Measurements from ENCODE around the gene RBBP8NL. TPM values are rescaled to one million over a fixed set of nuclear protein-coding genes. Genes with fewer than 3 reads are reported as not detected.

Gene RBBP8NL
- total RNA-seq, 2 donors from 2014 or later, result not detected

DNA sequence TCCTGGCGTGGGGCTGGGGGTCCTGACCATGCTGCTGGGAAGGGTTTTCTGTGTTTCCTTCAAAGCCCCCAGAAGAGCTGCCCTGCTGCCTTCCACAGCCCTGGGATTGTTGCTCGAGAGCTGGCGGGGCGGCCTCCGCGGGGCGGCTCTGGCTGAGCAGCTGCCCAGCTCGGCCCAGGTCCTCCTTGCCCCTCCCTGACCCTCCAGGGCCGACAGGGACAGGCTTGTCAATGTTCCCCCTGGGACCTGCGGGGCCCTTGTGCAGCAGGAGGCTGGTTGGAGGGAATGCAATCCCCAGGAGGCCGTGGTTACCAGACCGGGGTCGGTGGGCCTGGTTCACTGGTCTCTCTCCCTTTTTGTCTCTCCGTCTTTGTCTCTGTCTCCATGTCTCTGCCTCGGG is 28.6 kb upstream of the RBBP8NL start:
- TF ChIP-seq CTCF (IDR thresholded peaks at IDR 0.05), result no peak

DNA sequence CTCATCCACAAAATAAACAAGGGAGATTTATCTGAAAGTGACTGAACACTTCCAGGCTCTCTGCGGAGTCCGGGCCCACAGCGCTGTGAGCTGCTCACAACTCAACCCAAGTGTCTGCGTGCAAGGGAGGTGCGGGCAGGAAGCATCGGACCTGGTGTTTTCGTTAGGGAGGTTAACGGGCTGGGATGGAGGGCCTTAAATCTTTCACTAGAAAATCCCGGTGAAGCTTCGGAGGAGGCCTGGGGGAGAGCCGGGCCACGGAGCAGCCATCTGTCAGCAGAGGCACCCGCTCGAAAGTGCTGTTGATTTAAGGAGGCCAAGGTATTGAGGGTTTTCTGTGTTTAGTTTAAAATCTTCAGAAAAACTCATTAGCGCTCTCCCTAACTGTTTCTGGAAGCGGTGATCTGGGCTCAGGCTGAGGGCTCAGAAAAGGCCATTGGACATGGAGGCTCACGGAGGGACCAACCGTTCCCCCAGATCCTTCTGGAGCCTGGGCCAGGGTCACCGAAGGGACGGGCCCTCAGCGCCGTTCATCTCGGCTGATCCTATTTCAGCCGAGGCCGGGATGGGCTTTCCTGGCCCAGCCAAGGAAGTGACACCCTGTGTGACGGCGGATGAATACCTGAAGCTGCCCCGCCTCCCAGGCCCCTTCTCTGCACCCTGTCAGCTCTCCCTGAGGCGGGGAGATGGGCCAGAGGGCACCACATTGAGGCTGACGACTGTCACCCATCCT is 27.7 kb upstream of the RBBP8NL start:
- no peaks in the 10 kb centered on the region for H3K27me3 ChIP-seq
- no peak for DNase-seq (ENCODE audit: low spot score)
- no peak for TF ChIP-seq CTCF (IDR thresholded peaks at IDR 0.05)
- no peak overlapping the region for H3K4me3 ChIP-seq
- H3K4me1 ChIP-seq, result no peaks in the 10 kb centered on the region
- no peaks in the 10 kb centered on the region for H3K9me3 ChIP-seq
- H3K27ac ChIP-seq, result no peak overlapping the region
- no peaks in the 10 kb centered on the region for H3K36me3 ChIP-seq

More for the DNA sequence above, 28.6 kb upstream of the RBBP8NL start:
- Histone ChIP-seq H3K27me3 (no peaks in the 10 kb centered on the region), H3K4me1 (no peaks in the 10 kb centered on the region), H3K4me3 (no peak overlapping the region), H3K9me3 (no peaks in the 10 kb centered on the region), H3K27ac (no peak overlapping the region), H3K36me3 (no peaks in the 10 kb centered on the region)
- no peak for DNase-seq (ENCODE audit: low spot score)

DNA sequence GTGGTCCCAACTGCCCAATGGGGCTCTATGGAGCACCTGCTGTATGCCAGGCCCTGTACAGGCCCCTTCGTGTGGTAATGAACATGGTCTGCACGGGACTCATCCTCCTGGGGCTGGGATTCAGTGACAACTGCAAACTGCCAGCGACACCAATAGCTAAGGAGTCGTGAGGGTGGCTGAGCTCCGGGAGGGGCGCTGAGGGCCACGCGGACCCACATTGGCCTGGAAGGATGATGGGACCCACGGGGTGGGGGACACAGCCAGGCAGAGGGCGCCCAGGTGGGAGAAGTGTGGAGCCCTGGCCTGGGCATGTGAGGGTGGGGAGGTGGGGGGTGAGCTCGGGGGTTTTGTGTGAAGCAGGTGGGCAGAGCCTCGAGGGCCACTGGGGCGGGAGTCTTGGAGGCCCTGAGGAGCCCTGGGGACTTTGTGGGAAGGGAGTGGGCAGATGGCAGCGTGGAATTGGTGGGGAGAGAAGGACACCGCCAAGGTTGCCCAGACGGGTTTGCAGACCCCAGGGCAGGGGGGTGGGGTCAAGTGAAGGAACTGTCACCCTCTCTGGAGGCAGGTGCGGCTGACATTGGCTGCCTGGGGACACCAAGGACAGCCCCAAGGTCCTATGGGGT is 26.0 kb upstream of the RBBP8NL start:
- H3K9me3 ChIP-seq, result no peaks in the 10 kb centered on the region
- H3K4me3 ChIP-seq, result no peak overlapping the region
- TF ChIP-seq CTCF (IDR thresholded peaks at IDR 0.05), result no peak
- H3K36me3 ChIP-seq, result no peaks in the 10 kb centered on the region
- H3K27ac ChIP-seq, result no peak overlapping the region
- DNase-seq (ENCODE audit: low spot score), result no peak
- H3K27me3 ChIP-seq, result no peaks in the 10 kb centered on the region
- H3K4me1 ChIP-seq, result no peaks in the 10 kb centered on the region

DNA sequence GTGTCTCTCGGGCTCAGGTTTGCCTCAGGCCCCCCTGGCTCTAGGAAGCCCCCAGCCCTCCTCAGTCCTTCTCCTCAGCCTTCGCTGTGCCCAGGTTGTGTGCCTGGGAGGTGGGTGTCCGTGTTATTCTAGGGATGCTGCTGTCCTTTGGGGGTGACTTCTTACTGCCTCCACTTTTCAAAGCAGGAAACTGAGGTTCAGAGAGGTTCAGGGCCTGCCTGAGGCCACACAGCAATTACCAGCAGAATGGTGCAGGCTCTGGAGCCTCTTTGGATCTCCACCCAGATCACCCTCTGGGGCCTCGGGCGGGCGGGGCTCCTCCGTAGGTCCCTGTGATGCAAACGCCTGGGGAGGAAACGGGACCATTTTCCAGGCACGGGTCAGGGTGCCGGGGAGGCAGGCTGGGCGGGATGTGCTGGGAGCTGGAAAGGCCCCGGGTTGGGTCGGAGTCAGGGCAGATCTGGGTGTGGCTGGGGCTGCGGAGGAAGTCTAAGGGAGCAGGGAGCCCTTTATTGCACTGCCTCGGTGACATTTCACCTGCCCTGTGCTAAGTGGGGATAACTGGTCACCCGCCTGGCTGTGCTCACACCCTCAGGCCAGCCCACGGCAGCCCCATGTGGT is 25.2 kb upstream of the RBBP8NL start:
- no peak for DNase-seq (ENCODE audit: low spot score)
- Histone ChIP-seq H3K27me3 (no peaks in the 10 kb centered on the region), H3K36me3 (no peaks in the 10 kb centered on the region)

DNA sequence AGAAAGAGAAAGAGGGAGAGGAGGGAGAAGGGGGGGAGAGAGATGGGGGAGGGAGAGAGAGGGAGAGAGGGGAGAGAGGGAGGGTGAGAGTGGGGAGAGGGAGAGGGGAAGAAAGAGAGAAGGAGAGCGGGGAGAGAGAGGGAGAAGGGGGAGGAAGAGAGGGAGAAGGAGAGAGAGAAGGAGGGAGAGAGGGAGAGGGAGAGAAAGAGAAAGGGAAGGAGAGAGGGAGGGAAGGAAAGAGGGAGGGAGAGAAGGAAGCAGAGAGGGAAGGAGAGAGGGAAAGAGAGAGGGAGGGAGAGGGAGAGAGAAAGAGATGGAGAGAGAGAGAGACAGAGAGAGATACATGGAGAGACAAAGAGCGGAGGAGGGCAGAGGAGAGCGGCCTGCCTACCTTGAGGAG is 24.6 kb upstream of the RBBP8NL start:
- no peaks in the 10 kb centered on the region for H3K27me3 ChIP-seq
- H3K27ac ChIP-seq, result no peak overlapping the region
- H3K4me1 ChIP-seq, result no peaks in the 10 kb centered on the region
- TF ChIP-seq CTCF (IDR thresholded peaks at IDR 0.05), result no peak
- DNase-seq (ENCODE audit: low spot score), result no peak
- H3K9me3 ChIP-seq, result no peaks in the 10 kb centered on the region
- H3K36me3 ChIP-seq, result no peaks in the 10 kb centered on the region
- H3K4me3 ChIP-seq, result no peak overlapping the region

More for the DNA sequence above, 25.2 kb upstream of the RBBP8NL start:
- H3K9me3 ChIP-seq, result no peaks in the 10 kb centered on the region
- H3K4me3 ChIP-seq, result no peak overlapping the region
- no peak overlapping the region for H3K27ac ChIP-seq
- TF ChIP-seq CTCF (IDR thresholded peaks at IDR 0.05), result no peak
- no peaks in the 10 kb centered on the region for H3K4me1 ChIP-seq
